ENCODE results near the gene IKZF1. TPM values are rescaled to one million over a fixed set of nuclear protein-coding genes. Genes with fewer than 3 reads are reported as not detected.
A peak's percentile ranks its signal among the peaks of the same experiment; 100 is the strongest.

The IKZF1 gene
- total and polyA plus RNA-seq, 2 of the 13 experiments (the other 11 are each of a cell fraction or from before 2014, with no cell fraction given), result not detected

GRCh38 chr7:50418086-50418515, 113.6 kb downstream of the IKZF1 start (continued):
- TF ChIP-seq ARID5B (CRISPR knock-in tag; IDR thresholded peaks at IDR 0.05), result peak; percentile 24; the same call in 1 of the 2 replicates
- peak; percentile 15; the same call in 1 of the 2 replicates for TF ChIP-seq FOSL2 (CRISPR knock-in tag; IDR thresholded peaks at IDR 0.05)
- TF ChIP-seq HMGXB4 (CRISPR knock-in tag; IDR thresholded peaks at IDR 0.05; ENCODE audit: borderline replicate concordance in 1 of 2, low read depth in 1 of 2), result peak in 1 of 2 experiments; percentile 31; a peak in 1 of 4 replicates
- no peak for TF ChIP-seq RBFOX2 (IDR thresholded peaks at IDR 0.05; ENCODE audit: low read depth, low read length)
- TF ChIP-seq TSC22D2 (CRISPR knock-in tag; IDR thresholded peaks at IDR 0.05; ENCODE audit: borderline replicate concordance), result no peak
- peak; percentile 68 for TF ChIP-seq RAD21 (CRISPR knock-in tag; IDR thresholded peaks at IDR 0.05)
- peak; percentile 38; the same call in 1 of the 2 replicates for TF ChIP-seq PATZ1 (CRISPR knock-in tag; IDR thresholded peaks at IDR 0.05)
